Vagina (tissue), 2 donors: Measurements from ENCODE around the gene HADHA.

Source experiments
- POLR2A ChIP-seq, 2 donors: fragments of 450-650 bp; IDR thresholded peaks; one replicate each; pipeline ENCODE4 v1.6.1; 2017; ENCODE audit warnings: antibody characterized with exemption in 2 of 2, mild to moderate bottlenecking in 2 of 2, moderate library complexity in 2 of 2
- TF ChIP-seq, protein P1 (sequence below), 3 experiments: fragments of 450-650 bp in 2 of 3; fragments of 200-600 bp in 1 of 3; sonication (generic) in 1 of 3; IDR thresholded peaks; one replicate each; pipeline ENCODE4 v1.5.1; 2017 to 2019; ENCODE audit warnings: antibody characterized with exemption in 3 of 3, mild to moderate bottlenecking in 2 of 3, moderate library complexity in 2 of 3

DNA sequence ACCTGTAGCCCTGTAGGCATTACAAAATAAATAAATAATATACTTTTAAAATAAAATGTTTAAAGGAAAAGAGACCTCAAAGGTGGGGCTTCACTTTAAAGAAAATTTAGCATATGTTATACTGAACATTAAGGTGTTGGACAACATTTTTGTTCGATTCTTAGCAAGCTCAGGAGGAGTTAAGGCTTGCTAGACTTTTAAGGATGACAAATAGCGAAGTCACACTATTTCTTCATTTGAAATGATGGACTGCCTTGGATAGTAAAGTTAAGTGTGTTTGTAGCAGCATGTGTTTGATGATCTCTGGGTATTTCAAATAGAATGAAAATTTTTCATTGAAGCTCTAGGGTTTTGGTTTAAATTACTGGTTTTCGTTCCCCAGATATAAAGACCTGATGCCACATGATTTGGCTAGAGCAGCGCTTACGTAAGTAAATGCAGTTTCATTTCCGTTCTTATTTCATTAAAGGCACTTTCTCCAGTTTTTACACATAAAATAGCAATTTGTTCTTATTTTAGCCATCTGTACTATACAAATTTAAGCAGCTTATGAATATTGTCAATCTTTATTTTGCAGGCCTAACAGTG lies 25.2 kb upstream of the HADHA start:
- TF ChIP-seq POLR2A (IDR thresholded peaks at IDR 0.05): no peak
- TF ChIP-seq, protein P1, sequence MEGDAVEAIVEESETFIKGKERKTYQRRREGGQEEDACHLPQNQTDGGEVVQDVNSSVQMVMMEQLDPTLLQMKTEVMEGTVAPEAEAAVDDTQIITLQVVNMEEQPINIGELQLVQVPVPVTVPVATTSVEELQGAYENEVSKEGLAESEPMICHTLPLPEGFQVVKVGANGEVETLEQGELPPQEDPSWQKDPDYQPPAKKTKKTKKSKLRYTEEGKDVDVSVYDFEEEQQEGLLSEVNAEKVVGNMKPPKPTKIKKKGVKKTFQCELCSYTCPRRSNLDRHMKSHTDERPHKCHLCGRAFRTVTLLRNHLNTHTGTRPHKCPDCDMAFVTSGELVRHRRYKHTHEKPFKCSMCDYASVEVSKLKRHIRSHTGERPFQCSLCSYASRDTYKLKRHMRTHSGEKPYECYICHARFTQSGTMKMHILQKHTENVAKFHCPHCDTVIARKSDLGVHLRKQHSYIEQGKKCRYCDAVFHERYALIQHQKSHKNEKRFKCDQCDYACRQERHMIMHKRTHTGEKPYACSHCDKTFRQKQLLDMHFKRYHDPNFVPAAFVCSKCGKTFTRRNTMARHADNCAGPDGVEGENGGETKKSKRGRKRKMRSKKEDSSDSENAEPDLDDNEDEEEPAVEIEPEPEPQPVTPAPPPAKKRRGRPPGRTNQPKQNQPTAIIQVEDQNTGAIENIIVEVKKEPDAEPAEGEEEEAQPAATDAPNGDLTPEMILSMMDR (IDR thresholded peaks at IDR 0.05): no peak
